ENCODE results near the gene PRR16.

DNA sequence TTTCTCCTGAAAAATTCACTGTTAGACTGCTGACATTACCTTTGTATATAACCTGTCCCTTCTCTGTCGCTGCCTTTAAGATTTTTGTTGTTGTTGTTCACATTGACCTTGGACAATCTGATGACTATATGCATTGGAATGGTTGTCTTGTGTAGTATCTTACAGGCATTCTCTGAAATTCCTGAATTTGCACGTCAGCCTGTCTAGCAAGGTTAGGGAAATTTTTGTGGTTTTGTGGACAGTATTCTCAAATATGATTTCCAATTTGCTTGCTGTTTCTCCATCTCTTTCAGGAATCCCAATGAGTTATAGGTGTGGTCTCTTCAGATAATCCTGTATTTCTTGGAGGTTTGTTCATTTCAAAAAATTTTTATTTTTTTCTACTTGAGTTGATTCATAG lies 140.8 kb downstream of the PRR16 start:
- no peak for TF ChIP-seq EZH2 (IDR thresholded peaks at IDR 0.05; ENCODE audit: borderline replicate concordance)
- TF ChIP-seq, protein P1, sequence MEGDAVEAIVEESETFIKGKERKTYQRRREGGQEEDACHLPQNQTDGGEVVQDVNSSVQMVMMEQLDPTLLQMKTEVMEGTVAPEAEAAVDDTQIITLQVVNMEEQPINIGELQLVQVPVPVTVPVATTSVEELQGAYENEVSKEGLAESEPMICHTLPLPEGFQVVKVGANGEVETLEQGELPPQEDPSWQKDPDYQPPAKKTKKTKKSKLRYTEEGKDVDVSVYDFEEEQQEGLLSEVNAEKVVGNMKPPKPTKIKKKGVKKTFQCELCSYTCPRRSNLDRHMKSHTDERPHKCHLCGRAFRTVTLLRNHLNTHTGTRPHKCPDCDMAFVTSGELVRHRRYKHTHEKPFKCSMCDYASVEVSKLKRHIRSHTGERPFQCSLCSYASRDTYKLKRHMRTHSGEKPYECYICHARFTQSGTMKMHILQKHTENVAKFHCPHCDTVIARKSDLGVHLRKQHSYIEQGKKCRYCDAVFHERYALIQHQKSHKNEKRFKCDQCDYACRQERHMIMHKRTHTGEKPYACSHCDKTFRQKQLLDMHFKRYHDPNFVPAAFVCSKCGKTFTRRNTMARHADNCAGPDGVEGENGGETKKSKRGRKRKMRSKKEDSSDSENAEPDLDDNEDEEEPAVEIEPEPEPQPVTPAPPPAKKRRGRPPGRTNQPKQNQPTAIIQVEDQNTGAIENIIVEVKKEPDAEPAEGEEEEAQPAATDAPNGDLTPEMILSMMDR (IDR thresholded peaks at IDR 0.05; ENCODE audit: poor library complexity): no peak
- no peak for TF ChIP-seq EZH2phosphoT487 (IDR thresholded peaks at IDR 0.05; ENCODE audit: low read depth, severe bottlenecking, unreplicated experiment)
